ENCODE measurements around the gene RGR. TPM values are rescaled to one million over a fixed set of nuclear protein-coding genes. Genes with fewer than 3 reads are reported as not detected.

Gene RGR
- total RNA-seq, 1 experiment from 2014 or later: not detected

- TF ChIP-seq CTCF (IDR thresholded peaks at IDR 0.05; ENCODE audit: insufficient read depth in 1 of 2, low read depth in 1 of 2, low read length in 1 of 2, severe bottlenecking in 1 of 2, unreplicated experiment in 1 of 2): no peak
- H3K9me3 Mint-ChIP-seq (ENCODE audit: unreplicated experiment): no peaks in the 10 kb centered on the region
- peaks cover 18% of the 10 kb centered on the region for H3K27me3 Mint-ChIP-seq (ENCODE audit: insufficient read depth, unreplicated experiment)
- no peaks in the 10 kb centered on the region for H3K4me1 ChIP-seq
- H3K4me1 Mint-ChIP-seq (ENCODE audit: low read depth, unreplicated experiment): no peaks in the 10 kb centered on the region
- intact Hi-C loops (cut with micrococcal nuclease; ENCODE audit: unreplicated experiment): no loop called here
- peaks cover 2% of the 10 kb centered on the region; the same call in 1 of the 2 replicates for H3K27me3 ChIP-seq (replicated peaks; ENCODE audit: control insufficient read depth, insufficient read depth, low read length)
- POLR2A ChIA-PET: no interaction called here
- no peaks in the 10 kb centered on the region for H3K36me3 ChIP-seq (ENCODE audit: control insufficient read depth, insufficient read depth, low read length)
- H3K4me3 ChIP-seq (ENCODE audit: low read depth, low read length): no peak overlapping the region
- H3K9me3 ChIP-seq: no peaks in the 10 kb centered on the region
- H3K36me3 Mint-ChIP-seq (ENCODE audit: insufficient read depth, unreplicated experiment): no peaks in the 10 kb centered on the region
- BruUV-seq (replicated peaks): no TSS peak
- no peak for DNase-seq
- no peak overlapping the region for H3K4me3 Mint-ChIP-seq (ENCODE audit: unreplicated experiment)
- CTCF ChIA-PET: no interaction called here
- H3K27ac Mint-ChIP-seq (ENCODE audit: unreplicated experiment): no peak overlapping the region
Measured at GRCh38 chr10:84212014-84212413, 32.8 kb upstream of the RGR start.

DNA sequence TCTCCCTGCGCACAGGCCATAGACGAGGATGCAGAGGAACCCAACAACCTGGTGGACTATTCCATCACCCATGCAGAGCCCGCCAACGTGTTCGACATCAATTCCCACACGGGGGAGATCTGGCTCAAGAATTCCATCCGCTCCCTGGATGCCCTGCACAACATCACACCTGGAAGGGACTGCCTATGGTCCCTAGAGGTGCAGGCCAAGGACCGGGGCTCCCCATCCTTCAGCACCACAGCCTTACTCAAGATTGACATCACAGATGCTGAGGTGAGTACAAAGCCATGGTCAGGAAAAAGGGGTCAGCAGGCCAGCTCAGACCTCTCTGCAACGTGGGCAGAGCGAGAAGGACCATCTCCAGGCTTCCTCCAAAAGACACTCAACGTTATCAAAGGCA is 31.8 kb upstream of the RGR start:
- CTCF ChIA-PET: no interaction called here

GRCh38 chr10:84214046-84214572 is 30.7 kb upstream of the RGR start:
- Mint-ChIP-seq H3K4me3 (ENCODE audit: unreplicated experiment) (no peak overlapping the region), H3K4me1 (ENCODE audit: low read depth, unreplicated experiment) (no peaks in the 10 kb centered on the region), H3K27me3 (ENCODE audit: insufficient read depth, unreplicated experiment) (peaks cover 7% of the 10 kb centered on the region), H3K9me3 (ENCODE audit: unreplicated experiment) (peaks cover 3% of the 10 kb centered on the region), H3K36me3 (ENCODE audit: insufficient read depth, unreplicated experiment) (no peaks in the 10 kb centered on the region), H3K27ac (ENCODE audit: unreplicated experiment) (no peak overlapping the region)
- intact Hi-C loops (cut with micrococcal nuclease; ENCODE audit: unreplicated experiment): no loop called here
- Histone ChIP-seq H3K9me3 (no peaks in the 10 kb centered on the region), H3K27me3 (replicated peaks; ENCODE audit: control insufficient read depth, insufficient read depth, low read length) (peaks cover 2% of the 10 kb centered on the region; the same call in 1 of the 2 replicates), H3K4me3 (ENCODE audit: low read depth, low read length) (no peak overlapping the region), H3K36me3 (ENCODE audit: control insufficient read depth, insufficient read depth, low read length) (no peaks in the 10 kb centered on the region), H3K4me1 (no peaks in the 10 kb centered on the region)
- ChIA-PET POLR2A (no interaction called here), CTCF (no interaction called here)
- BruUV-seq (replicated peaks): no TSS peak
- no peak for TF ChIP-seq CTCF (IDR thresholded peaks at IDR 0.05; ENCODE audit: insufficient read depth in 1 of 2, low read depth in 1 of 2, low read length in 1 of 2, severe bottlenecking in 1 of 2, unreplicated experiment in 1 of 2)
- DNase-seq: no peak

More for the DNA sequence above, 31.8 kb upstream of the RGR start:
- no peak overlapping the region for H3K4me3 Mint-ChIP-seq (ENCODE audit: unreplicated experiment)
- no peaks in the 10 kb centered on the region for H3K36me3 Mint-ChIP-seq (ENCODE audit: insufficient read depth, unreplicated experiment)
- H3K9me3 Mint-ChIP-seq (ENCODE audit: unreplicated experiment): no peaks in the 10 kb centered on the region
- POLR2A ChIA-PET: no interaction called here
- BruUV-seq (replicated peaks): no TSS peak
- H3K4me1 Mint-ChIP-seq (ENCODE audit: low read depth, unreplicated experiment): no peaks in the 10 kb centered on the region
- peaks cover 15% of the 10 kb centered on the region for H3K27me3 Mint-ChIP-seq (ENCODE audit: insufficient read depth, unreplicated experiment)
- Histone ChIP-seq H3K4me1 (no peaks in the 10 kb centered on the region), H3K27me3 (replicated peaks; ENCODE audit: control insufficient read depth, insufficient read depth, low read length) (peaks cover 2% of the 10 kb centered on the region; the same call in 1 of the 2 replicates), H3K4me3 (ENCODE audit: low read depth, low read length) (no peak overlapping the region), H3K36me3 (ENCODE audit: control insufficient read depth, insufficient read depth, low read length) (no peaks in the 10 kb centered on the region), H3K9me3 (no peaks in the 10 kb centered on the region)
- no peak overlapping the region for H3K27ac Mint-ChIP-seq (ENCODE audit: unreplicated experiment)
- TF ChIP-seq CTCF (IDR thresholded peaks at IDR 0.05; ENCODE audit: insufficient read depth in 1 of 2, low read depth in 1 of 2, low read length in 1 of 2, severe bottlenecking in 1 of 2, unreplicated experiment in 1 of 2): no peak
- DNase-seq: no peak
- intact Hi-C loops (cut with micrococcal nuclease; ENCODE audit: unreplicated experiment): no loop called here
